ENCODE data around the gene ECE1.
A peak's percentile ranks its signal among the peaks of the same experiment; 100 is the strongest.
"Not testable (repeated sequence)": the region's sequence is repeated elsewhere in the genome, so short reads cannot be mapped to it uniquely, and the experiment has no call there.

ECE1 gene

GRCh38 chr1:21295002-21295401 is 4.7 kb upstream of the ECE1 start:
- no peaks in the 10 kb centered on the region for H3K27me3 Mint-ChIP-seq
- no peaks in the 10 kb centered on the region for H3K9me3 Mint-ChIP-seq
- H3K4me1 Mint-ChIP-seq = peaks cover 91% of the 10 kb centered on the region
- DNase-seq (peak; percentile 60), ATAC-seq (peak; percentile 56)
- peak overlapping the region; percentile 77 for H3K4me3 Mint-ChIP-seq
- peaks cover 27% of the 10 kb centered on the region for H3K36me3 Mint-ChIP-seq (ENCODE audit: low read depth)
- H3K27ac Mint-ChIP-seq = peak overlapping the region; percentile 99

- Mint-ChIP-seq H3K27ac (peak overlapping the region; percentile 99), H3K4me3 (peak overlapping the region; percentile 77), H3K36me3 (ENCODE audit: low read depth) (peaks cover 27% of the 10 kb centered on the region), H3K4me1 (peaks cover 88% of the 10 kb centered on the region), H3K27me3 (no peaks in the 10 kb centered on the region), H3K9me3 (no peaks in the 10 kb centered on the region)
- ATAC-seq = peak; percentile 72
- peak; percentile 84 for DNase-seq
Observed at GRCh38 chr1:21294266-21294989, 4.2 kb upstream of the ECE1 start.

- H3K4me3 Mint-ChIP-seq = peak overlapping the region; percentile 77
- H3K4me1 Mint-ChIP-seq = peaks cover 88% of the 10 kb centered on the region
- peak overlapping the region; percentile 99 for H3K27ac Mint-ChIP-seq
- DNase-seq = peak; percentile 87
- H3K36me3 Mint-ChIP-seq (ENCODE audit: low read depth) = peaks cover 23% of the 10 kb centered on the region
- H3K27me3 Mint-ChIP-seq = no peaks in the 10 kb centered on the region
- H3K9me3 Mint-ChIP-seq = no peaks in the 10 kb centered on the region
- ATAC-seq = peak; percentile 62
Observed at GRCh38 chr1:21293537-21294265, 3.4 kb upstream of the ECE1 start.

- H3K27ac Mint-ChIP-seq = peak overlapping the region; percentile 99
- peak; percentile 72 for DNase-seq
- peaks cover 22% of the 10 kb centered on the region for H3K36me3 Mint-ChIP-seq (ENCODE audit: low read depth)
- peak; percentile 16 for ATAC-seq
- no peaks in the 10 kb centered on the region for H3K9me3 Mint-ChIP-seq
- H3K4me1 Mint-ChIP-seq = peaks cover 88% of the 10 kb centered on the region
- H3K4me3 Mint-ChIP-seq = peak overlapping the region; percentile 77
- no peaks in the 10 kb centered on the region for H3K27me3 Mint-ChIP-seq
Observed at GRCh38 chr1:21292984-21293536, 2.8 kb upstream of the ECE1 start.

- peak overlapping the region; percentile 77 for H3K4me3 Mint-ChIP-seq
- peak overlapping the region; percentile 99 for H3K27ac Mint-ChIP-seq
- ATAC-seq = no peak
- H3K9me3 Mint-ChIP-seq = no peaks in the 10 kb centered on the region
- no peaks in the 10 kb centered on the region for H3K27me3 Mint-ChIP-seq
- H3K36me3 Mint-ChIP-seq (ENCODE audit: low read depth) = peaks cover 27% of the 10 kb centered on the region
- H3K4me1 Mint-ChIP-seq = peaks cover 87% of the 10 kb centered on the region
- DNase-seq = no peak
Observed at GRCh38 chr1:21292503-21292983, 2.3 kb upstream of the ECE1 start.

GRCh38 chr1:21291964-21292363 is 1.7 kb upstream of the ECE1 start:
- H3K4me3 Mint-ChIP-seq = peak overlapping the region; percentile 77
- DNase-seq (no peak), ATAC-seq (no peak)
- H3K27ac Mint-ChIP-seq = peak overlapping the region; percentile 99
- peaks cover 28% of the 10 kb centered on the region for H3K36me3 Mint-ChIP-seq (ENCODE audit: low read depth)
- no peaks in the 10 kb centered on the region for H3K9me3 Mint-ChIP-seq
- peaks cover 83% of the 10 kb centered on the region for H3K4me1 Mint-ChIP-seq
- H3K27me3 Mint-ChIP-seq = no peaks in the 10 kb centered on the region

- peaks cover 33% of the 10 kb centered on the region for H3K36me3 Mint-ChIP-seq (ENCODE audit: low read depth)
Observed at GRCh38 chr1:21291184-21291583, 921 bp upstream of the ECE1 start.

GRCh38 chr1:21290546-21290944 is 282 bp upstream of the ECE1 start:
- peaks cover 73% of the 10 kb centered on the region for H3K4me1 Mint-ChIP-seq
- no peaks in the 10 kb centered on the region for H3K27me3 Mint-ChIP-seq
- H3K36me3 Mint-ChIP-seq (ENCODE audit: low read depth) = peaks cover 33% of the 10 kb centered on the region
- H3K4me3 Mint-ChIP-seq = peak overlapping the region; percentile 88
- no peaks in the 10 kb centered on the region for H3K9me3 Mint-ChIP-seq
- H3K27ac Mint-ChIP-seq = peak overlapping the region; percentile 99
- ATAC-seq (no peak), DNase-seq (no peak)

More at GRCh38 chr1:21291184-21291583, 921 bp upstream of the ECE1 start:
- Mint-ChIP-seq H3K9me3 (no peaks in the 10 kb centered on the region), H3K27ac (peak overlapping the region; percentile 99), H3K4me3 (peak overlapping the region; percentile 88), H3K27me3 (no peaks in the 10 kb centered on the region), H3K4me1 (peaks cover 77% of the 10 kb centered on the region)
- ATAC-seq (no peak), DNase-seq (no peak)

- H3K9me3 Mint-ChIP-seq = no peaks in the 10 kb centered on the region
- H3K27me3 Mint-ChIP-seq = no peaks in the 10 kb centered on the region
- H3K36me3 Mint-ChIP-seq (ENCODE audit: low read depth) = peaks cover 41% of the 10 kb centered on the region
- H3K27ac Mint-ChIP-seq = peak overlapping the region; percentile 80
- no peak for DNase-seq
- no peak for ATAC-seq
- H3K4me1 Mint-ChIP-seq = peaks cover 70% of the 10 kb centered on the region
- H3K4me3 Mint-ChIP-seq = peak overlapping the region; percentile 81
Observed at GRCh38 chr1:21289127-21289526, 1.1 kb downstream of the ECE1 start.

GRCh38 chr1:21287905-21288514 is 2.3 kb downstream of the ECE1 start:
- H3K4me1 Mint-ChIP-seq = peaks cover 66% of the 10 kb centered on the region
- ATAC-seq = no peak
- H3K27me3 Mint-ChIP-seq = no peaks in the 10 kb centered on the region
- H3K4me3 Mint-ChIP-seq = peak overlapping the region; percentile 81
- DNase-seq = no peak
- peak overlapping the region; percentile 40 for H3K27ac Mint-ChIP-seq
- peaks cover 46% of the 10 kb centered on the region for H3K36me3 Mint-ChIP-seq (ENCODE audit: low read depth)
- H3K9me3 Mint-ChIP-seq = no peaks in the 10 kb centered on the region

GRCh38 chr1:21285386-21285785 is 4.9 kb downstream of the ECE1 start:
- H3K4me1 Mint-ChIP-seq = peaks cover 64% of the 10 kb centered on the region
- not testable (repeated sequence) for H3K27ac Mint-ChIP-seq, H3K27me3 Mint-ChIP-seq, H3K9me3 Mint-ChIP-seq, H3K4me3 Mint-ChIP-seq, DNase-seq, ATAC-seq
- H3K36me3 Mint-ChIP-seq (ENCODE audit: low read depth) = peaks cover 50% of the 10 kb centered on the region

- H3K9me3 Mint-ChIP-seq = no peaks in the 10 kb centered on the region
- H3K36me3 Mint-ChIP-seq (ENCODE audit: low read depth) = peaks cover 54% of the 10 kb centered on the region
- ATAC-seq (no peak), DNase-seq (no peak)
- H3K4me3 Mint-ChIP-seq = no peak overlapping the region
- peaks cover 68% of the 10 kb centered on the region for H3K4me1 Mint-ChIP-seq
- no peaks in the 10 kb centered on the region for H3K27me3 Mint-ChIP-seq
- no peak overlapping the region for H3K27ac Mint-ChIP-seq
Observed at GRCh38 chr1:21285055-21285372, 5.2 kb downstream of the ECE1 start.

GRCh38 chr1:21284206-21285054 is 5.8 kb downstream of the ECE1 start:
- H3K4me3 Mint-ChIP-seq = no peak overlapping the region
- ATAC-seq = no peak
- no peaks in the 10 kb centered on the region for H3K27me3 Mint-ChIP-seq
- H3K36me3 Mint-ChIP-seq (ENCODE audit: low read depth) = peaks cover 54% of the 10 kb centered on the region
- DNase-seq = no peak
- no peaks in the 10 kb centered on the region for H3K9me3 Mint-ChIP-seq
- peaks cover 71% of the 10 kb centered on the region for H3K4me1 Mint-ChIP-seq
- peak overlapping the region; percentile 53 for H3K27ac Mint-ChIP-seq

GRCh38 chr1:21283524-21283923 is 6.7 kb downstream of the ECE1 start:
- Mint-ChIP-seq H3K4me1 (peaks cover 70% of the 10 kb centered on the region), H3K27ac (no peak overlapping the region), H3K27me3 (no peaks in the 10 kb centered on the region), H3K9me3 (no peaks in the 10 kb centered on the region), H3K4me3 (no peak overlapping the region), H3K36me3 (ENCODE audit: low read depth) (peaks cover 56% of the 10 kb centered on the region)
- no peak for DNase-seq
- no peak for ATAC-seq

All from activated naive CD8-positive, alpha-beta T cell treated with anti-CD3 and anti-CD28 coated beads, Interleukin-2, amount 50 U/mL, for 24 hours (primary cell).